IMR-90 (cell line): ENCODE measurements around the gene IRS2. TPM values are rescaled to one million over a fixed set of nuclear protein-coding genes. Genes with fewer than 3 reads are reported as not detected.

Experiments
- ATAC-seq: fragments of 200-7000 bp; cut with Tn5 transposase; 2 replicates; pipeline ENCODE4 v1.9.1; 2020; ENCODE audit warnings: low read depth, mild to moderate bottlenecking, moderate library complexity
- BruUV-seq: library from RNA; stranded (reverse); fragments of 400-500 nt; replicated peaks from 2 replicates; lab custom pipeline; 2021; lab: Mats Ljungman, UMichigan
- CTCF ChIA-PET: fragments of 300-600 bp; formaldehyde crosslinking; extraction: SDS; loops from one replicate; lab custom pipeline; 2021; ENCODE audit warnings: antibody characterized with exemption; lab: Yijun Ruan, JAX
- POLR2A ChIA-PET: fragments of 300-600 bp; sonication (Branson Sonifier 250); formaldehyde crosslinking; loops from one replicate; lab custom pipeline; 2022; ENCODE audit warnings: antibody characterized with exemption; ENCODE audit not compliant: unreplicated experiment; lab: Charles Lee
- DNase-seq: peaks from one replicate; pipeline ENCODE4 v3.0.0; 2013
- H2AFZ ChIP-seq: replicated peaks from 2 replicates; pipeline ENCODE3; 2013; ENCODE audit warnings: low read length, mild to moderate bottlenecking; ENCODE audit not compliant: poor library complexity
- H2AK5ac ChIP-seq: 2 replicates; pipeline ENCODE4 v1.6.1; 2013; ENCODE audit warnings: low read depth, low read length, inconsistent platforms
- H2AK9ac ChIP-seq: replicated peaks from 2 replicates; pipeline ENCODE3; 2013; ENCODE audit warnings: mild to moderate bottlenecking, low read depth, low read length, moderate library complexity; ENCODE audit not compliant: poor library complexity
- H2BK120ac ChIP-seq: 2 replicates; pipeline ENCODE4 v1.6.1; 2013; ENCODE audit warnings: low read depth, low read length, inconsistent platforms
- H2BK15ac ChIP-seq: 3 replicates; pipeline ENCODE4 v1.6.1; 2013; ENCODE audit warnings: low read depth, low read length, inconsistent platforms
- H2BK20ac ChIP-seq: 2 replicates; pipeline ENCODE4 v1.6.1; 2013; ENCODE audit warnings: low read depth, mild to moderate bottlenecking, inconsistent platforms, low read length, moderate library complexity
- H2BK5ac ChIP-seq: 2 replicates; pipeline ENCODE4 v1.6.1; 2013; ENCODE audit warnings: mild to moderate bottlenecking, low read depth, low read length, inconsistent platforms; ENCODE audit not compliant: poor library complexity, severe bottlenecking
- H3K14ac ChIP-seq: replicated peaks from 2 replicates; pipeline ENCODE4 v1.6.1; 2013; ENCODE audit warnings: low read depth, low read length, inconsistent platforms
- H3K18ac ChIP-seq: 2 replicates; pipeline ENCODE4 v1.6.1; 2013; ENCODE audit warnings: low read depth, low read length, control low read depth
- H3K23ac ChIP-seq: 2 replicates; pipeline ENCODE4 v1.6.1; 2013; ENCODE audit warnings: low read depth, low read length, inconsistent platforms
- H3K27ac ChIP-seq: 2 replicates; pipeline ENCODE4 v1.5.1; 2013; ENCODE audit warnings: mild to moderate bottlenecking, control low read depth, low read length; ENCODE audit not compliant: insufficient read depth
- H3K27me3 ChIP-seq: 2 replicates; pipeline ENCODE4 v1.6.1; 2013; ENCODE audit warnings: low read length; ENCODE audit not compliant: control insufficient read depth, insufficient read depth
- H3K36me3 ChIP-seq: 2 replicates; pipeline ENCODE4 v1.6.1; 2013; ENCODE audit warnings: low read length, mixed read lengths; ENCODE audit not compliant: control insufficient read depth, insufficient read depth
- H3K4ac ChIP-seq: 2 replicates; pipeline ENCODE4 v1.6.1; 2013; ENCODE audit warnings: low read depth, low read length, inconsistent platforms
- H3K4me1 ChIP-seq: 2 replicates; pipeline ENCODE4 v1.6.1; 2013; ENCODE audit warnings: low read length, mixed read lengths; ENCODE audit not compliant: control insufficient read depth, insufficient read depth
- H3K4me2 ChIP-seq: 2 replicates; pipeline ENCODE4 v1.6.1; 2013; ENCODE audit warnings: low read depth, mild to moderate bottlenecking, control low read depth, low read length, moderate library complexity
- H3K4me3 ChIP-seq: 2 replicates; pipeline ENCODE4 v1.5.1; 2013; ENCODE audit warnings: low read depth, mild to moderate bottlenecking, control low read depth, low read length, moderate library complexity; ENCODE audit not compliant: insufficient read depth
- H3K56ac ChIP-seq: 2 replicates; pipeline ENCODE4 v1.6.1; 2013; ENCODE audit warnings: low read length, inconsistent platforms; ENCODE audit not compliant: insufficient read depth; ENCODE audit errors: extremely low read depth
- H3K79me1 ChIP-seq, 2 experiments: 2 replicates each; pipeline ENCODE4 v1.6.1; 2013; ENCODE audit warnings: low read length in 2 of 2, inconsistent platforms in 1 of 2, low read depth in 1 of 2
- H3K9ac ChIP-seq: 2 replicates; pipeline ENCODE4 v1.6.1; 2013; ENCODE audit warnings: low read depth, low read length, control low read depth
- H3K9me1 ChIP-seq: 2 replicates; pipeline ENCODE4 v1.6.1; 2013; ENCODE audit warnings: low read length, inconsistent platforms; ENCODE audit not compliant: insufficient read depth
- H3K9me3 ChIP-seq: 2 replicates; pipeline ENCODE4 v1.6.1; 2013; ENCODE audit warnings: low read length; ENCODE audit not compliant: control insufficient read depth, insufficient read depth
- H4K20me1 ChIP-seq: 2 replicates; pipeline ENCODE4 v1.6.1; 2013; ENCODE audit warnings: low read length, inconsistent platforms; ENCODE audit not compliant: insufficient read depth
- H4K5ac ChIP-seq: 2 replicates; pipeline ENCODE4 v1.6.1; 2013; ENCODE audit warnings: mild to moderate bottlenecking, low read depth, low read length, control low read depth
- H4K8ac ChIP-seq, 2 experiments: 2 replicates each; pipeline ENCODE4 v1.6.1; 2013; ENCODE audit warnings: low read depth in 2 of 2, low read length in 2 of 2, control low read depth in 1 of 2, inconsistent platforms in 1 of 2
- H4K91ac ChIP-seq: 2 replicates; pipeline ENCODE4 v1.6.1; 2013; ENCODE audit warnings: low read depth, low read length, inconsistent platforms; ENCODE audit not compliant: insufficient read depth
- CEBPB ChIP-seq: IDR thresholded peaks from 2 replicates; pipeline ENCODE4 v1.6.1; 2012; ENCODE audit warnings: low read depth, low read length, improper control_type of control experiment
- MAFK ChIP-seq: IDR thresholded peaks from 2 replicates; pipeline ENCODE4 v1.6.1; 2012; ENCODE audit warnings: low read depth, low read length, improper control_type of control experiment
- MXI1 ChIP-seq: IDR thresholded peaks from 2 replicates; pipeline ENCODE4 v1.6.1; 2012; ENCODE audit warnings: low read depth, mild to moderate bottlenecking, low read length, moderate library complexity, borderline replicate concordance
- POLR2A ChIP-seq: IDR thresholded peaks from 2 replicates; pipeline ENCODE4 v1.6.1; 2012; ENCODE audit warnings: mild to moderate bottlenecking, low read depth, low read length
- RAD21 ChIP-seq: IDR thresholded peaks from 2 replicates; pipeline ENCODE4 v1.6.1; 2012; ENCODE audit warnings: low read length, improper control_type of control experiment
- RCOR1 ChIP-seq: IDR thresholded peaks from 2 replicates; pipeline ENCODE4 v1.6.1; 2012; ENCODE audit warnings: mild to moderate bottlenecking, low read length, improper control_type of control experiment; ENCODE audit not compliant: insufficient replicate concordance
- WGBS, 2 experiments: methylation state at CpG; one replicate each; pipeline versions ENCODE4 v1.1.5 to v1.1.7; 2013; ENCODE audit warnings: missing lambda C conversion rate in 2 of 2; ENCODE audit not compliant: insufficient read length in 1 of 2; ENCODE audit errors: extremely low coverage in 2 of 2; 5-methylcytosine and 5-hydroxymethylcytosine counted together
- dilution Hi-C: fragments of 300-500 bp; cut with HindIII; formaldehyde crosslinking; loops from one replicate; pipeline ENCODE4 v1.14.3; 2018; ENCODE audit warnings: low sequenced_read_pairs; ENCODE audit not compliant: unreplicated experiment
- in situ Hi-C: fragments of 300-500 bp; cut with MboI; formaldehyde crosslinking; loops from 3 replicates; pipeline ENCODE4 v1.14.3; 2019; ENCODE audit warnings: low sequenced_read_pairs, inconsistent platforms, mixed read lengths
- intact Hi-C: fragments of 100-400 bp; cut with micrococcal nuclease; formaldehyde crosslinking; loops from 2 replicates; pipeline ENCODE4 v1.10.0; 2022
- polyA plus RNA-seq, 3 experiments: library from polyadenylated mRNA; depleted of rRNA; stranded (reverse); fragments of >200 nt; gene quantifications; 2 replicates each; pipeline ENCODE4 v1.2.3, GENCODE V29; 2012; ENCODE audit warnings: low replicate concordance in 1 of 3
- total RNA-seq: library from RNA; depleted of rRNA; stranded (reverse); fragments of >200 nt; gene quantifications from 2 replicates; pipeline ENCODE4 v1.2.3, GENCODE V29; 2012
- TF ChIP-seq, protein P1 (sequence below): fragments of 150-350 bp; IDR thresholded peaks from 2 replicates; pipeline ENCODE4 v1.6.1; 2017; ENCODE audit warnings: mild to moderate bottlenecking, antibody characterized with exemption, low read length, low read depth
- TF ChIP-seq, protein P2 (sequence below): fragments of 150-350 bp; IDR thresholded peaks from 2 replicates; pipeline ENCODE4 v1.6.1; 2016; ENCODE audit warnings: low read depth, mild to moderate bottlenecking, low read length, moderate library complexity, borderline replicate concordance

The IRS2 gene
- total and polyA plus RNA-seq, 2 of the 4 experiments (the other 2 are of a cell fraction): 0.36 to 1.4 TPM

DNA sequence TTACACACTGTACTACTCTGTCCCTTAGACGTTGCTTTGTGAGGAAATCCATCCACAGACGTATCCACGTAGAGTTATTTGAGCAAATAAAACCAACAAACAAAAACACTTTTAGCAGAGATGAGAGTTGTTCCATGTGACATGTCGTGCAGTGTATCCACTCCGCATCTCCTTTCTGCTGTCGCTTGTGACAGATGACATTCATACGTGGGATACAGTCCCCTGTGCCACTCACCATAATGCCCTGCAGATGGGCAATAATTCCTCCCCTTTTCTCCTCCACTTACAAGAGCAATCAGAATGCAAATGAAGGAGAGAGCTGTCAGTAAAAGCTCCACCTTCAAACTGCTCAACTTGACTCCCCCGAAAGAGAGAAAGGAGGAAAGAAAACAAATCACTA, 26.0 kb downstream of the IRS2 start:
- WGBS, 2 experiments: 80% methylated on average over 1 of the region's 8 CpGs; no CpG with 5 or more reads in 1 of the 2 experiments
- Histone ChIP-seq H2AFZ (no peak overlapping the region), H3K4me1 (no peaks in the 10 kb centered on the region), H3K18ac (no peak overlapping the region), H2BK5ac (no peak overlapping the region), H3K79me1 (peaks cover 22 to 45% of the 10 kb centered on the region in 2 experiments), H2BK20ac (no peak overlapping the region), H3K4me2 (no peak overlapping the region), H2AK9ac (no peak overlapping the region), H3K9ac (no peak overlapping the region), H4K5ac (no peak overlapping the region), H3K27me3 (no peaks in the 10 kb centered on the region), H3K4ac (no peak overlapping the region), H3K27ac (no peak overlapping the region), H3K14ac (no peak overlapping the region), H3K56ac (no peak overlapping the region), H3K36me3 (peaks cover 5% of the 10 kb centered on the region), H3K23ac (no peak overlapping the region), H4K20me1 (peaks cover 28% of the 10 kb centered on the region; the same call in 1 of the 2 replicates), H4K8ac (no peak overlapping the region), H4K91ac (no peak overlapping the region), H3K4me3 (no peak overlapping the region), H2BK120ac (no peak overlapping the region), H3K9me1 (peaks cover 9% of the 10 kb centered on the region), H3K9me3 (no peaks in the 10 kb centered on the region), H2AK5ac (no peak overlapping the region), H2BK15ac (no peak overlapping the region)
- TF ChIP-seq RCOR1 (no peak), MAFK (no peak), CEBPB (no peak), POLR2A (no peak), RAD21 (no peak), MXI1 (no peak)
- TF ChIP-seq, protein P1, sequence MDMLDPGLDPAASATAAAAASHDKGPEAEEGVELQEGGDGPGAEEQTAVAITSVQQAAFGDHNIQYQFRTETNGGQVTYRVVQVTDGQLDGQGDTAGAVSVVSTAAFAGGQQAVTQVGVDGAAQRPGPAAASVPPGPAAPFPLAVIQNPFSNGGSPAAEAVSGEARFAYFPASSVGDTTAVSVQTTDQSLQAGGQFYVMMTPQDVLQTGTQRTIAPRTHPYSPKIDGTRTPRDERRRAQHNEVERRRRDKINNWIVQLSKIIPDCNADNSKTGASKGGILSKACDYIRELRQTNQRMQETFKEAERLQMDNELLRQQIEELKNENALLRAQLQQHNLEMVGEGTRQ: no peak
- TF ChIP-seq, protein P2, sequence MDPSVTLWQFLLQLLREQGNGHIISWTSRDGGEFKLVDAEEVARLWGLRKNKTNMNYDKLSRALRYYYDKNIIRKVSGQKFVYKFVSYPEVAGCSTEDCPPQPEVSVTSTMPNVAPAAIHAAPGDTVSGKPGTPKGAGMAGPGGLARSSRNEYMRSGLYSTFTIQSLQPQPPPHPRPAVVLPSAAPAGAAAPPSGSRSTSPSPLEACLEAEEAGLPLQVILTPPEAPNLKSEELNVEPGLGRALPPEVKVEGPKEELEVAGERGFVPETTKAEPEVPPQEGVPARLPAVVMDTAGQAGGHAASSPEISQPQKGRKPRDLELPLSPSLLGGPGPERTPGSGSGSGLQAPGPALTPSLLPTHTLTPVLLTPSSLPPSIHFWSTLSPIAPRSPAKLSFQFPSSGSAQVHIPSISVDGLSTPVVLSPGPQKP: no peak
- POLR2A ChIA-PET: no interaction called here
- CTCF ChIA-PET: no interaction called here
- ATAC-seq: no peak
- DNase-seq: no peak
- in situ Hi-C loops (no loop called here), dilution Hi-C loops (no loop called here), intact Hi-C loops (no loop called here)
- no TSS peak for BruUV-seq
